ENCODE results near the gene POLDIP3.

The POLDIP3 gene

DNA sequence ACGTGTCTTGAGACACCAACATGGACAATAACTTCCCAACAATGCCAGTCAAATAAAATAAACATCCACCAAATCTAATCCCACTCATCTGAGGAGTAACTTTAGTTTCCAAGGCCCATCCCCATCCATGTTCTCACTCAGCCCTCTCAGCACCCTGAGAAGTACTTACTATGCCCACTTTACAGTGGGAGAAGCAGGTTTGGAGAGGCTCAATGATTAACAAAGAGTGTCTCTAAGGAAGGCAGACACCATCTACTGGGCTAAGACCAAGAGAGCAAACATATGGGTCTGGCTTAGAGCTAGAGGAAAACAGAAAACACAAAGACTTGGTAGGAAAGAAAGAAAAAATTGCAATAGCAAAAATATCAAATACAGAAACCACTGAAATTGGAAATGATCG is 11.3 kb downstream of the POLDIP3 start:
- peaks cover 26% of the 10 kb centered on the region for H3K36me3 ChIP-seq (ENCODE audit: control insufficient read depth, insufficient read depth, low read length)
- no peak overlapping the region for H3K4me3 ChIP-seq (replicated peaks; ENCODE audit: low read depth, low read length)
- H3K27me3 ChIP-seq (replicated peaks; ENCODE audit: control insufficient read depth, insufficient read depth, low read length): no peaks in the 10 kb centered on the region
- no peak for DNase-seq (ENCODE audit: extremely low read depth, insufficient read length)
- TF ChIP-seq, protein P1, sequence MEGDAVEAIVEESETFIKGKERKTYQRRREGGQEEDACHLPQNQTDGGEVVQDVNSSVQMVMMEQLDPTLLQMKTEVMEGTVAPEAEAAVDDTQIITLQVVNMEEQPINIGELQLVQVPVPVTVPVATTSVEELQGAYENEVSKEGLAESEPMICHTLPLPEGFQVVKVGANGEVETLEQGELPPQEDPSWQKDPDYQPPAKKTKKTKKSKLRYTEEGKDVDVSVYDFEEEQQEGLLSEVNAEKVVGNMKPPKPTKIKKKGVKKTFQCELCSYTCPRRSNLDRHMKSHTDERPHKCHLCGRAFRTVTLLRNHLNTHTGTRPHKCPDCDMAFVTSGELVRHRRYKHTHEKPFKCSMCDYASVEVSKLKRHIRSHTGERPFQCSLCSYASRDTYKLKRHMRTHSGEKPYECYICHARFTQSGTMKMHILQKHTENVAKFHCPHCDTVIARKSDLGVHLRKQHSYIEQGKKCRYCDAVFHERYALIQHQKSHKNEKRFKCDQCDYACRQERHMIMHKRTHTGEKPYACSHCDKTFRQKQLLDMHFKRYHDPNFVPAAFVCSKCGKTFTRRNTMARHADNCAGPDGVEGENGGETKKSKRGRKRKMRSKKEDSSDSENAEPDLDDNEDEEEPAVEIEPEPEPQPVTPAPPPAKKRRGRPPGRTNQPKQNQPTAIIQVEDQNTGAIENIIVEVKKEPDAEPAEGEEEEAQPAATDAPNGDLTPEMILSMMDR (IDR thresholded peaks at IDR 0.05; ENCODE audit: insufficient read depth, low read length, poor library complexity, severe bottlenecking): no peak

GRCh38 chr22:42602470-42602869 is 12.2 kb downstream of the POLDIP3 start:
- Histone ChIP-seq H3K27me3 (replicated peaks; ENCODE audit: control insufficient read depth, insufficient read depth, low read length) (no peaks in the 10 kb centered on the region), H3K36me3 (ENCODE audit: control insufficient read depth, insufficient read depth, low read length) (peaks cover 26% of the 10 kb centered on the region), H3K4me3 (replicated peaks; ENCODE audit: low read depth, low read length) (no peak overlapping the region)
- TF ChIP-seq, protein P1 (IDR thresholded peaks at IDR 0.05; ENCODE audit: insufficient read depth, low read length, poor library complexity, severe bottlenecking): no peak
- DNase-seq (ENCODE audit: extremely low read depth, insufficient read length): no peak

- no peak overlapping the region for H3K4me3 ChIP-seq (replicated peaks; ENCODE audit: low read depth, low read length)
- TF ChIP-seq, protein P1 (IDR thresholded peaks at IDR 0.05; ENCODE audit: insufficient read depth, low read length, poor library complexity, severe bottlenecking): no peak
- H3K36me3 ChIP-seq (ENCODE audit: control insufficient read depth, insufficient read depth, low read length): peaks cover 30% of the 10 kb centered on the region
- DNase-seq (ENCODE audit: extremely low read depth, insufficient read length): no peak
- no peaks in the 10 kb centered on the region for H3K27me3 ChIP-seq (replicated peaks; ENCODE audit: control insufficient read depth, insufficient read depth, low read length)
Measured at GRCh38 chr22:42601879-42602465, 12.7 kb downstream of the POLDIP3 start.

- Histone ChIP-seq H3K27me3 (replicated peaks; ENCODE audit: control insufficient read depth, insufficient read depth, low read length) (no peaks in the 10 kb centered on the region), H3K36me3 (ENCODE audit: control insufficient read depth, insufficient read depth, low read length) (peaks cover 38% of the 10 kb centered on the region), H3K4me3 (replicated peaks; ENCODE audit: low read depth, low read length) (no peak overlapping the region)
- DNase-seq (ENCODE audit: extremely low read depth, insufficient read length): no peak
- TF ChIP-seq, protein P1 (IDR thresholded peaks at IDR 0.05; ENCODE audit: insufficient read depth, low read length, poor library complexity, severe bottlenecking): no peak
Measured at GRCh38 chr22:42596863-42597530, 17.7 kb downstream of the POLDIP3 start.

- TF ChIP-seq, protein P1 (IDR thresholded peaks at IDR 0.05; ENCODE audit: insufficient read depth, low read length, poor library complexity, severe bottlenecking): no peak
- no peak for DNase-seq (ENCODE audit: extremely low read depth, insufficient read length)
- Histone ChIP-seq H3K4me3 (replicated peaks; ENCODE audit: low read depth, low read length) (no peak overlapping the region), H3K27me3 (replicated peaks; ENCODE audit: control insufficient read depth, insufficient read depth, low read length) (no peaks in the 10 kb centered on the region), H3K36me3 (ENCODE audit: control insufficient read depth, insufficient read depth, low read length) (peaks cover 39% of the 10 kb centered on the region)
Measured at GRCh38 chr22:42596336-42596735, 18.3 kb downstream of the POLDIP3 start.
